ENCODE results near the gene EMSY. TPM values are rescaled to one million over a fixed set of nuclear protein-coding genes. Genes with fewer than 3 reads are reported as not detected.

The EMSY gene
- total RNA-seq, 4 donors from 2014 or later: 13.2 to 43.4 (median 29.0) TPM

- no peak for TF ChIP-seq POLR2A (IDR thresholded peaks at IDR 0.05)
- TF ChIP-seq, protein P1, sequence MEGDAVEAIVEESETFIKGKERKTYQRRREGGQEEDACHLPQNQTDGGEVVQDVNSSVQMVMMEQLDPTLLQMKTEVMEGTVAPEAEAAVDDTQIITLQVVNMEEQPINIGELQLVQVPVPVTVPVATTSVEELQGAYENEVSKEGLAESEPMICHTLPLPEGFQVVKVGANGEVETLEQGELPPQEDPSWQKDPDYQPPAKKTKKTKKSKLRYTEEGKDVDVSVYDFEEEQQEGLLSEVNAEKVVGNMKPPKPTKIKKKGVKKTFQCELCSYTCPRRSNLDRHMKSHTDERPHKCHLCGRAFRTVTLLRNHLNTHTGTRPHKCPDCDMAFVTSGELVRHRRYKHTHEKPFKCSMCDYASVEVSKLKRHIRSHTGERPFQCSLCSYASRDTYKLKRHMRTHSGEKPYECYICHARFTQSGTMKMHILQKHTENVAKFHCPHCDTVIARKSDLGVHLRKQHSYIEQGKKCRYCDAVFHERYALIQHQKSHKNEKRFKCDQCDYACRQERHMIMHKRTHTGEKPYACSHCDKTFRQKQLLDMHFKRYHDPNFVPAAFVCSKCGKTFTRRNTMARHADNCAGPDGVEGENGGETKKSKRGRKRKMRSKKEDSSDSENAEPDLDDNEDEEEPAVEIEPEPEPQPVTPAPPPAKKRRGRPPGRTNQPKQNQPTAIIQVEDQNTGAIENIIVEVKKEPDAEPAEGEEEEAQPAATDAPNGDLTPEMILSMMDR (IDR thresholded peaks at IDR 0.05): no peak
- Histone ChIP-seq H3K27ac (no peak overlapping the region), H3K36me3 (no peaks in the 10 kb centered on the region), H3K27me3 (no peaks in the 10 kb centered on the region), H3K4me1 (peaks cover 0 to 3% of the 10 kb centered on the region in 2 donors), H3K9me3 (no peaks in the 10 kb centered on the region), H3K4me3 (no peak overlapping the region)
- intact Hi-C loops (cut with DNase I; ENCODE audit: low total_unique reads): no loop called here
- no peak for DNase-seq
These were observed 11.1 kb downstream of the EMSY start for GRCh38 chr11:76455931-76456330.

DNA sequence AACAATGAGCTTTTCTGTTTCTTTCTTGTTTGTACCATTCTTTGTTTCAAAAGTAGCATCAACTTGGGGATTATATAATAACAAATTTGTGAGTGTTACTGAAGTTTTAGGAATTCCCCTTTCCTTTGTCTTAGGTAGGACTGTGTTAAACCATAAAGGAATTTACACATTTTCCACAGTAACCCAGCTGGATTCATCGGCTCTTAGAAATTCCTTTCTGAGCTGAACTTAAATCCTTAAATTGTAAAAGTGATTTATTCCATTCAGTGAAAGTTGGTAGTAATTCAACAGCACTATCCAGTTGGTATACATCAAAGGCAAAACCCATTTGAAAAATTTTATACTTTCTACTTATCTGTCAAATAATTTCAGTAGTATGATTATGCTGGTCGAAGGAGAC, 11.8 kb downstream of the EMSY start:
- Histone ChIP-seq H3K36me3 (no peaks in the 10 kb centered on the region), H3K9me3 (no peaks in the 10 kb centered on the region), H3K27me3 (no peaks in the 10 kb centered on the region), H3K27ac (no peak overlapping the region), H3K4me3 (no peak overlapping the region), H3K4me1 (peaks cover 0 to 3% of the 10 kb centered on the region in 2 donors)
- intact Hi-C loops (cut with DNase I; ENCODE audit: low total_unique reads): no loop called here
- TF ChIP-seq, protein P1 (IDR thresholded peaks at IDR 0.05): no peak
- TF ChIP-seq POLR2A (IDR thresholded peaks at IDR 0.05): no peak
- DNase-seq: no peak

DNA sequence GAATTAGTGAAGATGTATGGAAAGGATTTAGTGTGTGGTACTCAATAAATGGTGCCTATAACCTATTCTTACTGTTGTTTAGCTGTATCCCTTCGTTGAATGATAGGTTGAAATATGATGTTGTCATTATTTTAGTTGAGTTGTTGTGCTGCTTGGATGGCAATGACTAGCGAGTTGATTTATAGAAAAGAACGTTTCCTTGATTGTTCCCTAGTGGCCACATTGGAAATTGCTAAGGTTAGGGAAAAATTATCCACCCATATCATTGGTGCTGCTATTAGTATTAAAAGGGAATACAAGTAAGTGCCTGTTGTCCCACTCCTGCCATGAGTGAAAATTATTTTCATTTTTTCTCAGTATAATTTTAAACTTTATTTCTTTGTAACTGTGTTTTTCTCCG, 14.5 kb downstream of the EMSY start:
- Histone ChIP-seq H3K27ac (no peak overlapping the region), H3K4me3 (no peak overlapping the region), H3K27me3 (no peaks in the 10 kb centered on the region), H3K4me1 (peaks cover 0 to 3% of the 10 kb centered on the region in 2 donors), H3K36me3 (no peaks in the 10 kb centered on the region), H3K9me3 (no peaks in the 10 kb centered on the region)
- intact Hi-C loops (cut with DNase I; ENCODE audit: low total_unique reads): no loop called here
- no peak for TF ChIP-seq POLR2A (IDR thresholded peaks at IDR 0.05)
- TF ChIP-seq, protein P1 (IDR thresholded peaks at IDR 0.05): peak in 1 of 4 experiments; percentile 14
- DNase-seq: no peak

DNA sequence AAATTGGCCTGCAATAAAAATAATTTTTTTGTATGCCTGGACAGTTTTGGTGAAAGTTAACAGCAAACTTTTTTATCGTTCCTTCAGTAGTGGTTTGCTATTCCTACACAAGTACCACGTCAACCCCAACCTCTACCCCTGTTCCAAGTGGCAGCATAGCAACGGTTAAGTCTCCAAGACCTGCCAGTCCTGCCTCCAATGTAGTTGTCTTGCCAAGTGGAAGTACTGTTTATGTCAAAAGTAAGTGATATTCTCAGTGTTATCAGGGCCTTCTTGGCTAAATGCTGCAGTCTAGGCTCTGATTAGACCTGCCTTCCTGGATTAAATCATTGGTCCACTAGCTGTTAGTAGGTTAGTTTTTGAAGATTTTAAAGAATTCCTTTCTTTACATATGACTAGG, 15.0 kb downstream of the EMSY start:
- Histone ChIP-seq H3K27ac (no peak overlapping the region), H3K27me3 (no peaks in the 10 kb centered on the region), H3K4me3 (no peak overlapping the region), H3K36me3 (no peaks in the 10 kb centered on the region), H3K9me3 (no peaks in the 10 kb centered on the region), H3K4me1 (peaks cover 0 to 3% of the 10 kb centered on the region in 2 donors)
- no peak for TF ChIP-seq POLR2A (IDR thresholded peaks at IDR 0.05)
- TF ChIP-seq, protein P1 (IDR thresholded peaks at IDR 0.05): no peak
- no peak for DNase-seq
- intact Hi-C loops (cut with DNase I; ENCODE audit: low total_unique reads): no loop called here

- Histone ChIP-seq H3K9me3 (no peaks in the 10 kb centered on the region), H3K4me1 (no peaks in the 10 kb centered on the region), H3K4me3 (no peak overlapping the region), H3K27me3 (no peaks in the 10 kb centered on the region), H3K36me3 (no peaks in the 10 kb centered on the region), H3K27ac (no peak overlapping the region)
- DNase-seq: no peak
- no peak for TF ChIP-seq POLR2A (IDR thresholded peaks at IDR 0.05)
- TF ChIP-seq, protein P1 (IDR thresholded peaks at IDR 0.05): no peak
- intact Hi-C loops (cut with DNase I; ENCODE audit: low total_unique reads): no loop called here
These were observed 17.5 kb downstream of the EMSY start for GRCh38 chr11:76462317-76462716.

Measured in uterus (tissue), 4 donors.